CD4-positive, alpha-beta T cell (primary cell): ENCODE measurements around the gene TECPR2. TPM values are rescaled to one million over a fixed set of nuclear protein-coding genes. Genes with fewer than 3 reads are reported as not detected.

Experiments used
- ATAC-seq: fragments of 200-7000 bp; cut with Tn5 transposase; one replicate; pipeline ENCODE4 v1.10.0; 2022; ENCODE audit warnings: mild to moderate bottlenecking; ENCODE audit not compliant: poor library complexity
- CTCF ChIA-PET: fragments of 350-600 bp; sonication (Branson Sonifier 250); formaldehyde crosslinking; loops from one replicate; lab custom pipeline; 2021; ENCODE audit warnings: antibody characterized with exemption, inconsistent platforms; lab: Charles Lee
- POLR2A ChIA-PET: fragments of 350-600 bp; sonication (Branson Sonifier 250); formaldehyde crosslinking; loops from one replicate; lab custom pipeline; 2021; ENCODE audit warnings: antibody characterized with exemption, inconsistent platforms; lab: Charles Lee
- DNase-seq, 14 experiments: peaks; one replicate each; pipeline ENCODE4 v3.0.0-alpha.2; 2013 to 2020; ENCODE audit warnings: mixed read lengths in 2 of 14
- H3K27ac ChIP-seq, 2 donors: one replicate each; pipeline versions ENCODE4 v1.5.1 to v1.7.0; 2013; ENCODE audit warnings: low read length in 2 of 2, low read depth in 1 of 2, mild to moderate bottlenecking in 1 of 2
- H3K27me3 ChIP-seq, 2 experiments: 1 replicate in 1 of 2; 2 replicates in 1 of 2; pipeline versions ENCODE4 v1.6.1 to v1.7.0; 2013; ENCODE audit warnings: low read length in 2 of 2, control low read depth in 1 of 2, mild to moderate bottlenecking in 1 of 2, moderate library complexity in 1 of 2; ENCODE audit not compliant: insufficient read depth in 2 of 2, control insufficient read depth in 1 of 2
- H3K36me3 ChIP-seq: one replicate; pipeline ENCODE4 v1.6.1; 2013; ENCODE audit warnings: low read length, control low read depth; ENCODE audit not compliant: insufficient read depth
- H3K4me1 ChIP-seq: one replicate; pipeline ENCODE4 v1.6.1; 2013; ENCODE audit warnings: low read length, control low read depth; ENCODE audit not compliant: insufficient read depth
- H3K4me3 ChIP-seq: one replicate; pipeline ENCODE4 v1.5.1; 2013; ENCODE audit warnings: mild to moderate bottlenecking, low read length, moderate library complexity
- H3K9me3 ChIP-seq, 2 experiments: 1 replicate in 1 of 2; 2 replicates in 1 of 2; pipeline versions ENCODE4 v1.6.1 to v1.7.0; 2013; ENCODE audit warnings: low read length in 2 of 2, mild to moderate bottlenecking in 2 of 2, control low read depth in 1 of 2, moderate library complexity in 1 of 2; ENCODE audit not compliant: control insufficient read depth in 1 of 2, insufficient read depth in 1 of 2
- H3K27ac Mint-ChIP-seq: one replicate; pipeline ENCODE4 v1.8.0; 2020; ENCODE audit warnings: mixed read lengths
- H3K27me3 Mint-ChIP-seq: one replicate; pipeline ENCODE4 v1.8.0; 2021; ENCODE audit warnings: mixed read lengths
- H3K36me3 Mint-ChIP-seq: one replicate; pipeline ENCODE4 v1.8.0; 2021; ENCODE audit warnings: low read depth, mixed read lengths
- H3K4me1 Mint-ChIP-seq: one replicate; pipeline ENCODE4 v1.8.0; 2021; ENCODE audit warnings: low read depth, mixed read lengths
- H3K4me3 Mint-ChIP-seq: one replicate; pipeline ENCODE4 v1.8.0; 2020; ENCODE audit warnings: mild to moderate bottlenecking, mixed read lengths
- H3K9me3 Mint-ChIP-seq: one replicate; pipeline ENCODE4 v1.8.0; 2020; ENCODE audit warnings: mixed read lengths
- CTCF ChIP-seq: fragments of 200-600 bp; IDR thresholded peaks from one replicate; pipeline ENCODE4 v1.8.0; 2022; ENCODE audit warnings: antibody characterized with exemption, mild to moderate bottlenecking
- intact Hi-C, 2 experiments: fragments of 100-400 bp; cut with DNase I in 1 of 2; cut with micrococcal nuclease in 1 of 2; formaldehyde crosslinking; loops; one replicate each; pipeline versions ENCODE4 v1.15.1 to v1.9.0; 2023 to 2025; cut with DNase I, micrococcal nuclease
- total RNA-seq, 174 experiments: library from RNA in 2 of 174; stranded (reverse) in 2 of 174; gene quantifications; one replicate each; pipeline ENCODE4 v1.2.3 and lab custom pipeline; 2021 to 2026

Gene TECPR2
- total RNA-seq, 2 experiments from 2014 or later = 5.0 to 5.4 TPM

- DNase-seq = no peak
- Histone ChIP-seq H3K9me3 (no peaks in the 10 kb centered on the region), H3K36me3 (peaks cover 3% of the 10 kb centered on the region), H3K27me3 (no peaks in the 10 kb centered on the region), H3K27ac (no peak overlapping the region), H3K4me3 (no peak overlapping the region), H3K4me1 (peaks cover 6% of the 10 kb centered on the region)
- TF ChIP-seq CTCF = no peak
- Mint-ChIP-seq H3K36me3 (peaks cover 31% of the 10 kb centered on the region), H3K4me3 (no peak overlapping the region), H3K4me1 (peaks cover 14% of the 10 kb centered on the region), H3K27ac (no peak overlapping the region), H3K27me3 (no peaks in the 10 kb centered on the region), H3K9me3 (no peaks in the 10 kb centered on the region)
- no peak for ATAC-seq
- ChIA-PET CTCF (no interaction called here), POLR2A (no interaction called here)
- intact Hi-C loops = no loop called here
These were observed 110.0 kb downstream of the TECPR2 start for GRCh38 chr14:102472791-102473150.

GRCh38 chr14:102473559-102473958 is 110.8 kb downstream of the TECPR2 start:
- H3K36me3 Mint-ChIP-seq = peaks cover 25% of the 10 kb centered on the region
- Histone ChIP-seq H3K27ac (no peak overlapping the region), H3K4me3 (no peak overlapping the region), H3K27me3 (no peaks in the 10 kb centered on the region), H3K4me1 (peaks cover 6% of the 10 kb centered on the region), H3K9me3 (no peaks in the 10 kb centered on the region), H3K36me3 (peaks cover 3% of the 10 kb centered on the region)
- H3K27me3 Mint-ChIP-seq = no peaks in the 10 kb centered on the region
- no peak for DNase-seq
- ATAC-seq = no peak
- H3K4me3 Mint-ChIP-seq = no peak overlapping the region
- ChIA-PET POLR2A (no interaction called here), CTCF (no interaction called here)
- no peak overlapping the region for H3K27ac Mint-ChIP-seq
- H3K4me1 Mint-ChIP-seq = peaks cover 14% of the 10 kb centered on the region
- intact Hi-C loops = no loop called here
- TF ChIP-seq CTCF = no peak
- H3K9me3 Mint-ChIP-seq = no peaks in the 10 kb centered on the region

- Histone ChIP-seq H3K27me3 (no peaks in the 10 kb centered on the region), H3K27ac (no peak overlapping the region), H3K36me3 (peaks cover 3% of the 10 kb centered on the region), H3K4me1 (peaks cover 7% of the 10 kb centered on the region), H3K4me3 (no peak overlapping the region), H3K9me3 (no peaks in the 10 kb centered on the region)
- Mint-ChIP-seq H3K9me3 (no peaks in the 10 kb centered on the region), H3K27ac (no peak overlapping the region), H3K4me3 (no peak overlapping the region), H3K27me3 (no peaks in the 10 kb centered on the region), H3K4me1 (peaks cover 14% of the 10 kb centered on the region), H3K36me3 (peaks cover 16% of the 10 kb centered on the region)
- CTCF ChIA-PET = no interaction called here
- POLR2A ChIA-PET = no interaction called here
- DNase-seq (no peak), ATAC-seq (no peak)
- intact Hi-C loops = no loop called here
- TF ChIP-seq CTCF = no peak
These were observed 112.2 kb downstream of the TECPR2 start for GRCh38 chr14:102474934-102475333.
